22Rv1 (cell line): Measurements from ENCODE around the gene CKLF.

Experiments used
- ZFX ChIP-seq: fragments of 450-650 bp; IDR thresholded peaks from 2 replicates; pipeline ENCODE4 v1.6.1; 2017; ENCODE audit warnings: antibody characterized with exemption, borderline replicate concordance
- TF ChIP-seq, protein P1 (sequence below): fragments of 450-650 bp; IDR thresholded peaks from 2 replicates; pipeline ENCODE4 v1.5.1; 2017; ENCODE audit warnings: mild to moderate bottlenecking

DNA sequence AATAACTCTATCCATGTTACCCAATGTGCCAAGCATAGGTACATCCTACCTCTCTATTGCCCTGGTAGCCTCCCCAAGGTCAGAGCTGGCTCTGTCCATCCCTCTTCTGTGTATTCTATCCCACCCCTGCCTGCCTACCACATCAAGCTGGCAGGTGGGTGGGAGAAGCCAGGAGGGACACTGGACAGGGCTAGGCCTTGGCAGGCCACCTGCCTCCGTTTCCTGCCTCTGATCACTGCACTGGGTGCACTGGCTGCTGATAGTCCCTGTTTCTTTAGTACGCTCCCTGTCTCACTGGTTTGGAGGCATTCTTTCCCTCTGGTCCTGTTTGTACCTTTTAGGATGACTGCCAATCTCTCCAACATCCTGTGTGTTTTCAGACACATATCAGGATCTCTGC lies 15.1 kb upstream of the CKLF start:
- TF ChIP-seq, protein P1, sequence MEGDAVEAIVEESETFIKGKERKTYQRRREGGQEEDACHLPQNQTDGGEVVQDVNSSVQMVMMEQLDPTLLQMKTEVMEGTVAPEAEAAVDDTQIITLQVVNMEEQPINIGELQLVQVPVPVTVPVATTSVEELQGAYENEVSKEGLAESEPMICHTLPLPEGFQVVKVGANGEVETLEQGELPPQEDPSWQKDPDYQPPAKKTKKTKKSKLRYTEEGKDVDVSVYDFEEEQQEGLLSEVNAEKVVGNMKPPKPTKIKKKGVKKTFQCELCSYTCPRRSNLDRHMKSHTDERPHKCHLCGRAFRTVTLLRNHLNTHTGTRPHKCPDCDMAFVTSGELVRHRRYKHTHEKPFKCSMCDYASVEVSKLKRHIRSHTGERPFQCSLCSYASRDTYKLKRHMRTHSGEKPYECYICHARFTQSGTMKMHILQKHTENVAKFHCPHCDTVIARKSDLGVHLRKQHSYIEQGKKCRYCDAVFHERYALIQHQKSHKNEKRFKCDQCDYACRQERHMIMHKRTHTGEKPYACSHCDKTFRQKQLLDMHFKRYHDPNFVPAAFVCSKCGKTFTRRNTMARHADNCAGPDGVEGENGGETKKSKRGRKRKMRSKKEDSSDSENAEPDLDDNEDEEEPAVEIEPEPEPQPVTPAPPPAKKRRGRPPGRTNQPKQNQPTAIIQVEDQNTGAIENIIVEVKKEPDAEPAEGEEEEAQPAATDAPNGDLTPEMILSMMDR: no peak
- no peak for TF ChIP-seq ZFX
